HG03108 (cell line): Measurements from ENCODE around the gene GJB2.
A peak's percentile ranks its signal among the peaks of the same experiment; 100 is the strongest.

Experiments
- ATAC-seq: cut with Tn5 transposase; IDR thresholded peaks from one replicate; pipeline ENCODE4 v1.9.1; 2021; ENCODE audit warnings: moderate library complexity; ENCODE audit not compliant: unreplicated experiment

Gene GJB2

GRCh38 chr13:20193162-20193906 is 596 bp upstream of the GJB2 start:
- ATAC-seq, result no peak

GRCh38 chr13:20192158-20192835 is 441 bp downstream of the GJB2 start:
- ATAC-seq, result no peak

- ATAC-seq, result no peak
Observed at GRCh38 chr13:20191311-20192157, 1.2 kb downstream of the GJB2 start.

GRCh38 chr13:20190481-20191310 is 2.0 kb downstream of the GJB2 start:
- ATAC-seq, result no peak

- ATAC-seq, result no peak
Observed at GRCh38 chr13:20190076-20190475, 2.7 kb downstream of the GJB2 start.

GRCh38 chr13:20188667-20189553 is 3.8 kb downstream of the GJB2 start:
- no peak for ATAC-seq

- no peak for ATAC-seq
Observed at GRCh38 chr13:20186771-20187170, 6.0 kb downstream of the GJB2 start.

- no peak for ATAC-seq
Observed at GRCh38 chr13:20185366-20186056, 7.2 kb downstream of the GJB2 start.

- ATAC-seq, result peak; percentile 72
Observed at GRCh38 chr13:20182231-20182846, 10.4 kb downstream of the GJB2 start.

GRCh38 chr13:20181188-20181587 is 11.6 kb downstream of the GJB2 start:
- no peak for ATAC-seq

GRCh38 chr13:20178156-20178555 is 14.6 kb downstream of the GJB2 start:
- ATAC-seq, result no peak

GRCh38 chr13:20177049-20177831 is 15.5 kb downstream of the GJB2 start:
- ATAC-seq, result no peak

- no peak for ATAC-seq
Observed at GRCh38 chr13:20175907-20176652, 16.7 kb downstream of the GJB2 start.

- ATAC-seq, result no peak
Observed at GRCh38 chr13:20175406-20175794, 17.3 kb downstream of the GJB2 start.

GRCh38 chr13:20174656-20175405 is 17.9 kb downstream of the GJB2 start:
- peak; percentile 92 for ATAC-seq

GRCh38 chr13:20173116-20173746 is 19.5 kb downstream of the GJB2 start:
- no peak for ATAC-seq
